ENCODE data around the gene CLEC2D.

CLEC2D gene

DNA sequence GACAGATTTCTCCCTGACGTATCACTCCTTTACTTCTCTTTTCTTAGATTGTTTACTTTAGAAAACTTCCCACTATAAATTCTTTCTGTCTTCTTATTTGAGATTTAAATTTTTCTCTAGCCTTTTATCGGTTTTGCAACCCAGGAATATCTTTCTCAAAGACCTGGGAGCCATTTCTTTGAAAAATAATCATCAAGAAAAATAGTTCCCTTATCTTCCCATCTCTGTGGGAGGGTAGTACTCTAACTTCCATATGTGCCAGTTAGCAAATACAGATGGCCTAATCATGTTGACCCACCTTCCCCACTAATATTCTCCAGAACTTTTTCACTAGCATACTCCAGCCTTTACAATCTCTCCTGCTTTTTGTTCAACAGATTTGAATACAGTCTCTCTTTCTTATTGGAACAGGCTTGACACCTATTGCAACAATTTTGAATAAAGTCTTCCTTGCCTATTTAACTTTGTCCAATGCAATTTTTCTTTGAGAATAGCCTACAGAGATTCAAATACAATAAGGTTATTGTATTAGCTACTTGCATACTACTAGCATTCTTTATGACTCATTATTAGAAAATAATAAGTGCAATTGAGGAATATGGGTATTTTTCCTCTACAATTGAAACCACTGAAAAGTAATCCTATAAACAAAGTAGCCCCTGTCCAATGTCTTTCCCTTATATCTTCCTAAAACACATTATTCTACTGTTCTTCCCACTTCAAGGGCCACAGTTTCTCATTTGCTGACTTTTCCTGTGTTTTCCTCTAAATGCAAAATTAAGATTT, 34.4 kb upstream of the CLEC2D start:
- TF ChIP-seq, protein P1, sequence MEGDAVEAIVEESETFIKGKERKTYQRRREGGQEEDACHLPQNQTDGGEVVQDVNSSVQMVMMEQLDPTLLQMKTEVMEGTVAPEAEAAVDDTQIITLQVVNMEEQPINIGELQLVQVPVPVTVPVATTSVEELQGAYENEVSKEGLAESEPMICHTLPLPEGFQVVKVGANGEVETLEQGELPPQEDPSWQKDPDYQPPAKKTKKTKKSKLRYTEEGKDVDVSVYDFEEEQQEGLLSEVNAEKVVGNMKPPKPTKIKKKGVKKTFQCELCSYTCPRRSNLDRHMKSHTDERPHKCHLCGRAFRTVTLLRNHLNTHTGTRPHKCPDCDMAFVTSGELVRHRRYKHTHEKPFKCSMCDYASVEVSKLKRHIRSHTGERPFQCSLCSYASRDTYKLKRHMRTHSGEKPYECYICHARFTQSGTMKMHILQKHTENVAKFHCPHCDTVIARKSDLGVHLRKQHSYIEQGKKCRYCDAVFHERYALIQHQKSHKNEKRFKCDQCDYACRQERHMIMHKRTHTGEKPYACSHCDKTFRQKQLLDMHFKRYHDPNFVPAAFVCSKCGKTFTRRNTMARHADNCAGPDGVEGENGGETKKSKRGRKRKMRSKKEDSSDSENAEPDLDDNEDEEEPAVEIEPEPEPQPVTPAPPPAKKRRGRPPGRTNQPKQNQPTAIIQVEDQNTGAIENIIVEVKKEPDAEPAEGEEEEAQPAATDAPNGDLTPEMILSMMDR (IDR thresholded peaks at IDR 0.05; ENCODE audit: low read depth, low read length, poor library complexity, severe bottlenecking) = no peak
- TF ChIP-seq EZH2phosphoT487 (IDR thresholded peaks at IDR 0.05; ENCODE audit: borderline replicate concordance, low read length) = no peak
- peak overlapping the region; percentile 41 for H3K4me2 ChIP-seq (ENCODE audit: low read length)
- H3K79me2 ChIP-seq (ENCODE audit: control insufficient read depth, low read length) = no peaks in the 10 kb centered on the region
- H3K9me2 ChIP-seq (replicated peaks; ENCODE audit: control insufficient read depth, low read length) = no peaks in the 10 kb centered on the region
- peaks cover 3% of the 10 kb centered on the region; the same call in 1 of the 2 replicates for H3K36me3 ChIP-seq (ENCODE audit: control insufficient read depth, low read length)
- peaks cover 12% of the 10 kb centered on the region; the same call in 1 of the 2 replicates for H3K9me3 ChIP-seq (ENCODE audit: control insufficient read depth, insufficient read depth, low read length)
- no peak overlapping the region for H3K27ac ChIP-seq (ENCODE audit: low read depth, low read length)
- no peaks in the 10 kb centered on the region for H3F3A ChIP-seq (ENCODE audit: control insufficient read depth, insufficient read depth)
- peaks cover 47% of the 10 kb centered on the region for H3K4me1 ChIP-seq (ENCODE audit: control insufficient read depth, low read length)
- H3K4me3 ChIP-seq (ENCODE audit: low read length) = peak overlapping the region; percentile 25
- no peaks in the 10 kb centered on the region for H4K20me1 ChIP-seq (ENCODE audit: control insufficient read depth, insufficient read depth, low read depth, low read length)
- no peaks in the 10 kb centered on the region for H3K27me3 ChIP-seq (ENCODE audit: control insufficient read depth, low read length)

DNA sequence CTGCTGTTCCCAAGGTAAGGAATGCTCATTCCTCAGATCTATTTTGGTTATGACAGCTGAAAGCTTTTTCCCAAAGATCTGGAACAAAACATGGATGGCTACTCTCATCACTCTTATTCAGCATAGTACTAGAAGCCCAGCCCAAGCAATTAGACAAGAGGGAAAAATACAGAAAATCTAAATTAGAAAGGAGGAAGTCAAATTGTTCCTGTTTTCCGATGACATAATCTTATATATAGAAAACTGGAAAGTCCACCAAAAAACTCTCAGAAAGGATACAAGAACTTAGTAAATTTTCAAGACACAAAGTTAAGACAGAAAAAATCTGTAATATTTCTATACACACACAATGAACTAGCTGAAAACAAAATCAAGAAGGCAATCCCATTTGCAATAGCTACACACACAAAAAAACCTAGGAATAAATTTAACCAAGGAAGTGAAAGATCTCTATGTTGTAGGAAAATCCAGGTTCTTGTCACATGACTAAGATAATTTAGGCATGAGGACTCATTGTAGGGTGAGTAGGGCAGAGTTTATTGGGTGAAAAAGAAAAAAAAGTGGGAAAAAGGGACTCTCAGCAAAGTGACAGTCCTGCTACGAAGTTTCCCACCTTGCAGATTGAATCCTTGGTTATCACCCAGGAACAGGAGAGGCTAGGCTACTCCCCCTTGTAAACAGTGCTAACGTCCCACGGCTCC, 33.2 kb upstream of the CLEC2D start:
- Histone ChIP-seq H3F3A (ENCODE audit: control insufficient read depth, insufficient read depth) (no peaks in the 10 kb centered on the region), H3K27me3 (ENCODE audit: control insufficient read depth, low read length) (no peaks in the 10 kb centered on the region), H3K36me3 (ENCODE audit: control insufficient read depth, low read length) (peaks cover 3% of the 10 kb centered on the region; the same call in 1 of the 2 replicates), H3K79me2 (ENCODE audit: control insufficient read depth, low read length) (no peaks in the 10 kb centered on the region), H3K4me2 (ENCODE audit: low read length) (peak overlapping the region; percentile 38), H3K4me3 (ENCODE audit: low read length) (peak overlapping the region; percentile 25), H3K4me1 (ENCODE audit: control insufficient read depth, low read length) (peaks cover 47% of the 10 kb centered on the region), H3K9me2 (replicated peaks; ENCODE audit: control insufficient read depth, low read length) (no peaks in the 10 kb centered on the region), H3K9me3 (ENCODE audit: control insufficient read depth, insufficient read depth, low read length) (peaks cover 12% of the 10 kb centered on the region; the same call in 1 of the 2 replicates), H4K20me1 (ENCODE audit: control insufficient read depth, insufficient read depth, low read depth, low read length) (no peaks in the 10 kb centered on the region), H3K27ac (ENCODE audit: low read depth, low read length) (no peak overlapping the region)
- TF ChIP-seq EZH2phosphoT487 (IDR thresholded peaks at IDR 0.05; ENCODE audit: borderline replicate concordance, low read length) = no peak
- TF ChIP-seq, protein P1 (IDR thresholded peaks at IDR 0.05; ENCODE audit: low read depth, low read length, poor library complexity, severe bottlenecking) = no peak

DNA sequence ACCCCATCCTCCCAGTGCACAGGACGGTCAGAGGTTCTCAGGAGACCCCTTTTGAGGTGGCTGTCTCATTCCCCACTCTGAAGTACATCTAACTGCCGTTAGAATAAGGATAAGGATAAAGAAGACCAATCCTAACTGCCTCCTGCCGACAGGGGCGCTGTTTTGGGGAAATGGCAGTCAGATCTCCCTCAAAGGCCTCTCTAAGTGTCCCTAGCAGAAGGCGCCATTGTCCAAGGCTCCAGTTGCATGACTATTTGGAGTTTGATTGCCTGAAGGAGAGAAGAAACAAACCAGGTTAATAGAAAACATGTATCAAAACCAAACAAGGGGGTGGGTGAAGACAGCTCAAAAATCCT, 32.7 kb upstream of the CLEC2D start:
- H3K9me3 ChIP-seq (ENCODE audit: control insufficient read depth, insufficient read depth, low read length) = peaks cover 12% of the 10 kb centered on the region; the same call in 1 of the 2 replicates
- H3K79me2 ChIP-seq (ENCODE audit: control insufficient read depth, low read length) = no peaks in the 10 kb centered on the region
- no peaks in the 10 kb centered on the region for H3K9me2 ChIP-seq (replicated peaks; ENCODE audit: control insufficient read depth, low read length)
- no peak overlapping the region for H3K27ac ChIP-seq (ENCODE audit: low read depth, low read length)
- H4K20me1 ChIP-seq (ENCODE audit: control insufficient read depth, insufficient read depth, low read depth, low read length) = no peaks in the 10 kb centered on the region
- H3K4me1 ChIP-seq (ENCODE audit: control insufficient read depth, low read length) = peaks cover 47% of the 10 kb centered on the region
- H3F3A ChIP-seq (ENCODE audit: control insufficient read depth, insufficient read depth) = no peaks in the 10 kb centered on the region
- no peak overlapping the region for H3K4me3 ChIP-seq (ENCODE audit: low read length)
- H3K4me2 ChIP-seq (ENCODE audit: low read length) = no peak overlapping the region
- peaks cover 3% of the 10 kb centered on the region; the same call in 1 of the 2 replicates for H3K36me3 ChIP-seq (ENCODE audit: control insufficient read depth, low read length)
- TF ChIP-seq, protein P1 (IDR thresholded peaks at IDR 0.05; ENCODE audit: low read depth, low read length, poor library complexity, severe bottlenecking) = no peak
- TF ChIP-seq EZH2phosphoT487 (IDR thresholded peaks at IDR 0.05; ENCODE audit: borderline replicate concordance, low read length) = no peak
- H3K27me3 ChIP-seq (ENCODE audit: control insufficient read depth, low read length) = no peaks in the 10 kb centered on the region

Measured in DOHH2 (cell line).